HepG2 (cell line): ENCODE data around the gene DPH1. TPM values are rescaled to one million over a fixed set of nuclear protein-coding genes. Genes with fewer than 3 reads are reported as not detected.

Experiments used
- CHD2 ChIP-seq: IDR thresholded peaks from 2 replicates; pipeline ENCODE4 v1.6.1; 2011; ENCODE audit warnings: low read depth, low read length, improper control_type of control experiment
- FOXK1 ChIP-seq: sonication (generic); formaldehyde crosslinking; IDR thresholded peaks from 2 replicates; pipeline ENCODE4 v1.4.0; 2020; ENCODE audit warnings: low read depth, missing genetic modification reagents, borderline replicate concordance
- GABPB1 ChIP-seq: IDR thresholded peaks from 2 replicates; pipeline ENCODE4 v1.6.1; 2016; ENCODE audit warnings: mild to moderate bottlenecking, missing genetic modification reagents, moderate library complexity, missing compliant biosample characterization
- PITX1 ChIP-seq: sonication (generic); formaldehyde crosslinking; IDR thresholded peaks from 2 replicates; pipeline ENCODE4 v1.5.1; 2020; ENCODE audit warnings: mild to moderate bottlenecking, missing genetic modification reagents
- RAD21 ChIP-seq: fragments of 450-650 bp; formaldehyde crosslinking; IDR thresholded peaks from 2 replicates; pipeline ENCODE4 v1.5.0; 2020; ENCODE audit warnings: mild to moderate bottlenecking
- TSC22D2 ChIP-seq: sonication (generic); formaldehyde crosslinking; IDR thresholded peaks from 2 replicates; pipeline ENCODE4 v1.5.1; 2020; ENCODE audit warnings: missing genetic modification reagents, mild to moderate bottlenecking, borderline replicate concordance
- ZBTB7B ChIP-seq: sonication (generic); formaldehyde crosslinking; IDR thresholded peaks from 2 replicates; pipeline ENCODE4 v1.4.0; 2020; ENCODE audit warnings: missing genetic modification reagents
- ZC3H4 ChIP-seq: sonication (generic); formaldehyde crosslinking; IDR thresholded peaks from 2 replicates; pipeline ENCODE4 v1.4.0; 2020; ENCODE audit warnings: missing genetic modification reagents, borderline replicate concordance
- ZFX ChIP-seq: sonication (generic); formaldehyde crosslinking; IDR thresholded peaks from 2 replicates; pipeline ENCODE4 v1.4.0; 2020; ENCODE audit warnings: mild to moderate bottlenecking, low read depth, missing genetic modification reagents, moderate library complexity
- ZNF12 ChIP-seq: sonication (generic); formaldehyde crosslinking; IDR thresholded peaks from 2 replicates; pipeline ENCODE4 v1.5.0; 2020; ENCODE audit warnings: missing genetic modification reagents
- ZNF17 ChIP-seq: sonication (generic); formaldehyde crosslinking; IDR thresholded peaks from 2 replicates; pipeline ENCODE4 v1.5.0; 2020; ENCODE audit warnings: mild to moderate bottlenecking, missing genetic modification reagents
- ZNF547 ChIP-seq: sonication (generic); formaldehyde crosslinking; IDR thresholded peaks from 2 replicates; pipeline ENCODE4 v1.5.1; 2020; ENCODE audit warnings: mild to moderate bottlenecking, missing genetic modification reagents
- ZNF776 ChIP-seq: sonication (generic); formaldehyde crosslinking; IDR thresholded peaks from 2 replicates; pipeline ENCODE4 v1.4.0; 2020; ENCODE audit warnings: mild to moderate bottlenecking, missing genetic modification reagents
- ZNF83 ChIP-seq: sonication (generic); formaldehyde crosslinking; IDR thresholded peaks from 2 replicates; pipeline ENCODE4 v1.4.0; 2020; ENCODE audit warnings: missing genetic modification reagents, mild to moderate bottlenecking, borderline replicate concordance
- polyA plus RNA-seq, 8 experiments: library from polyadenylated mRNA; depleted of rRNA in 3 of 8; stranded (reverse) in 7 of 8; unstranded in 1 of 8; fragments of >200 nt; fragmentation: Illumina TruSeq in 4 of 8; extraction: Trizol in 4 of 8; gene quantifications; 2 replicates each; pipeline versions ENCODE4 v1.2.1 to v1.2.3, GENCODE V29; 2011 to 2016; ENCODE audit warnings: low read depth in 4 of 8, missing spikeins in 1 of 8, mixed read lengths in 1 of 8; ENCODE audit not compliant: insufficient read depth in 1 of 8
- total RNA-seq, 5 experiments: library from RNA; depleted of rRNA; stranded (reverse); fragments of >200 nt; fragmentation: Illumina TruSeq; extraction: Trizol; gene quantifications; 2 replicates each; pipeline ENCODE4 v1.2.3, GENCODE V29; 2016; ENCODE audit warnings: low read depth in 1 of 5
- TF ChIP-seq, protein P1 (sequence below): sonication (generic); formaldehyde crosslinking; conservative IDR thresholded peaks from 2 replicates; pipeline ENCODE4 v1.8.0; 2022; ENCODE audit warnings: mild to moderate bottlenecking, moderate library complexity, missing genetic modification reagents
- TF ChIP-seq, protein P2 (sequence below): sonication (generic); formaldehyde crosslinking; IDR thresholded peaks from 2 replicates; pipeline ENCODE4 v1.9.0; 2021; ENCODE audit warnings: mild to moderate bottlenecking, missing genetic modification reagents
- TF ChIP-seq, protein P3 (sequence below): IDR thresholded peaks from 2 replicates; pipeline ENCODE4 v1.6.1; 2016; ENCODE audit warnings: low read depth
- TF ChIP-seq, protein P4 (sequence below): sonication (generic); formaldehyde crosslinking; IDR thresholded peaks from 2 replicates; pipeline ENCODE4 v1.5.0; 2020; ENCODE audit warnings: missing genetic modification reagents

Gene DPH1
- total and polyA plus RNA-seq, 2 of the 13 experiments (the other 11 are each of a cell fraction or from before 2014, with no cell fraction given) = 25.3 to 42.8 TPM

DNA sequence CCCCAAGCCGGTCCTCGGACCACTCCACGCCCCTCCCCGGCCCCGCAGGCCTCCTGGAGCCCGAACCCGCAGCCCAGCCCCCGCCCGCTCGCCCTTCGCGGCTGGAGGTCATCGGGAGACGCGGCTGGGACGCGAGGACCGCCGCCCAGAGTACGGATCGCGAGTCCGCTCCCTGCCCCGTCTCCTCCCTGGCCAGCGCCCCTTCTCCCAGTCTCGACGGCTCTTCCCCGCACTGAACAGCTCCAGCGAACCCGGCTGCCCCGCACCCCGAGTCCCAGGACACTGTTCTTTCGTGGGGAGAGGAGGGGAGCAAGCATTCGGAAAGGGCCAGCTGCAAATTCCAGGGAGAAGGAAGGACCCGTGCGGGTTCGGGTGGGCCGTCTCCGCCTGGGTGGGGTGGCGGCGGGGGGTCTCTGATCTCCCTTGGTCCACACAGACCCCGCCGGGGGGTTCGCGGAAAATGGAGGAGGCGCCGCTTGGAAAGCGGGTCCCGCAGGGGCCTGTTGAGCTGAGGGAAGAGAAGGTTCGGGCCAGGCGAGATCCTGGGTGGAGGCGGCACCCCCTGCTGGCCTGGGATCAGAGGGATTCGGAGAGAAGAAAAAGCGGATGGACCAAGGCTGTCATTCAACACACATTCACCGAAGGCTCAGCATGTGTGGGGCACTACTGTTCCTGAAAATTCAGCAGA is 4.2 kb upstream of the DPH1 start (continued):
- TF ChIP-seq, protein P1, sequence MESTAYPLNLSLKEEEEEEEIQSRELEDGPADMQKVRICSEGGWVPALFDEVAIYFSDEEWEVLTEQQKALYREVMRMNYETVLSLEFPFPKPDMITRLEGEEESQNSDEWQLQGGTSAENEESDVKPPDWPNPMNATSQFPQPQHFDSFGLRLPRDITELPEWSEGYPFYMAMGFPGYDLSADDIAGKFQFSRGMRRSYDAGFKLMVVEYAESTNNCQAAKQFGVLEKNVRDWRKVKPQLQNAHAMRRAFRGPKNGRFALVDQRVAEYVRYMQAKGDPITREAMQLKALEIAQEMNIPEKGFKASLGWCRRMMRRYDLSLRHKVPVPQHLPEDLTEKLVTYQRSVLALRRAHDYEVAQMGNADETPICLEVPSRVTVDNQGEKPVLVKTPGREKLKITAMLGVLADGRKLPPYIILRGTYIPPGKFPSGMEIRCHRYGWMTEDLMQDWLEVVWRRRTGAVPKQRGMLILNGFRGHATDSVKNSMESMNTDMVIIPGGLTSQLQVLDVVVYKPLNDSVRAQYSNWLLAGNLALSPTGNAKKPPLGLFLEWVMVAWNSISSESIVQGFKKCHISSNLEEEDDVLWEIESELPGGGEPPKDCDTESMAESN (CRISPR knock-in tag) = no peak
- TF ChIP-seq FOXK1 (CRISPR knock-in tag) (0 out of 2 replicates have a peak, but pooled peaks have one; percentile 12), ZC3H4 (CRISPR knock-in tag) (no peak), GABPB1 (CRISPR knock-in tag) (peak; percentile 28; the same call in 1 of the 2 replicates), RAD21 (CRISPR knock-in tag) (peak; percentile 88), ZNF547 (CRISPR knock-in tag) (no peak), ZNF83 (no peak), PITX1 (peak; percentile 48; the same call in 1 of the 2 replicates), CHD2 (no peak), ZNF12 (CRISPR knock-in tag) (0 out of 2 replicates have a peak, but pooled peaks have one; percentile 38), ZNF17 (CRISPR knock-in tag) (no peak), TSC22D2 (0 out of 2 replicates have a peak, but pooled peaks have one; percentile 30), ZBTB7B (CRISPR knock-in tag) (no peak), ZNF776 (CRISPR knock-in tag) (no peak), ZFX (0 out of 2 replicates have a peak, but pooled peaks have one; percentile 19)
- TF ChIP-seq, protein P2, sequence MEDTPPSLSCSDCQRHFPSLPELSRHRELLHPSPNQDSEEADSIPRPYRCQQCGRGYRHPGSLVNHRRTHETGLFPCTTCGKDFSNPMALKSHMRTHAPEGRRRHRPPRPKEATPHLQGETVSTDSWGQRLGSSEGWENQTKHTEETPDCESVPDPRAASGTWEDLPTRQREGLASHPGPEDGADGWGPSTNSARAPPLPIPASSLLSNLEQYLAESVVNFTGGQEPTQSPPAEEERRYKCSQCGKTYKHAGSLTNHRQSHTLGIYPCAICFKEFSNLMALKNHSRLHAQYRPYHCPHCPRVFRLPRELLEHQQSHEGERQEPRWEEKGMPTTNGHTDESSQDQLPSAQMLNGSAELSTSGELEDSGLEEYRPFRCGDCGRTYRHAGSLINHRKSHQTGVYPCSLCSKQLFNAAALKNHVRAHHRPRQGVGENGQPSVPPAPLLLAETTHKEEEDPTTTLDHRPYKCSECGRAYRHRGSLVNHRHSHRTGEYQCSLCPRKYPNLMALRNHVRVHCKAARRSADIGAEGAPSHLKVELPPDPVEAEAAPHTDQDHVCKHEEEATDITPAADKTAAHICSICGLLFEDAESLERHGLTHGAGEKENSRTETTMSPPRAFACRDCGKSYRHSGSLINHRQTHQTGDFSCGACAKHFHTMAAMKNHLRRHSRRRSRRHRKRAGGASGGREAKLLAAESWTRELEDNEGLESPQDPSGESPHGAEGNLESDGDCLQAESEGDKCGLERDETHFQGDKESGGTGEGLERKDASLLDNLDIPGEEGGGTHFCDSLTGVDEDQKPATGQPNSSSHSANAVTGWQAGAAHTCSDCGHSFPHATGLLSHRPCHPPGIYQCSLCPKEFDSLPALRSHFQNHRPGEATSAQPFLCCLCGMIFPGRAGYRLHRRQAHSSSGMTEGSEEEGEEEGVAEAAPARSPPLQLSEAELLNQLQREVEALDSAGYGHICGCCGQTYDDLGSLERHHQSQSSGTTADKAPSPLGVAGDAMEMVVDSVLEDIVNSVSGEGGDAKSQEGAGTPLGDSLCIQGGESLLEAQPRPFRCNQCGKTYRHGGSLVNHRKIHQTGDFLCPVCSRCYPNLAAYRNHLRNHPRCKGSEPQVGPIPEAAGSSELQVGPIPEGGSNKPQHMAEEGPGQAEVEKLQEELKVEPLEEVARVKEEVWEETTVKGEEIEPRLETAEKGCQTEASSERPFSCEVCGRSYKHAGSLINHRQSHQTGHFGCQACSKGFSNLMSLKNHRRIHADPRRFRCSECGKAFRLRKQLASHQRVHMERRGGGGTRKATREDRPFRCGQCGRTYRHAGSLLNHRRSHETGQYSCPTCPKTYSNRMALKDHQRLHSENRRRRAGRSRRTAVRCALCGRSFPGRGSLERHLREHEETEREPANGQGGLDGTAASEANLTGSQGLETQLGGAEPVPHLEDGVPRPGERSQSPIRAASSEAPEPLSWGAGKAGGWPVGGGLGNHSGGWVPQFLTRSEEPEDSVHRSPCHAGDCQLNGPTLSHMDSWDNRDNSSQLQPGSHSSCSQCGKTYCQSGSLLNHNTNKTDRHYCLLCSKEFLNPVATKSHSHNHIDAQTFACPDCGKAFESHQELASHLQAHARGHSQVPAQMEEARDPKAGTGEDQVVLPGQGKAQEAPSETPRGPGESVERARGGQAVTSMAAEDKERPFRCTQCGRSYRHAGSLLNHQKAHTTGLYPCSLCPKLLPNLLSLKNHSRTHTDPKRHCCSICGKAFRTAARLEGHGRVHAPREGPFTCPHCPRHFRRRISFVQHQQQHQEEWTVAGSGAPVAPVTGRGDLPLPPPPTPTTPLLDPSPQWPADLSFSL = no peak
- TF ChIP-seq, protein P3, sequence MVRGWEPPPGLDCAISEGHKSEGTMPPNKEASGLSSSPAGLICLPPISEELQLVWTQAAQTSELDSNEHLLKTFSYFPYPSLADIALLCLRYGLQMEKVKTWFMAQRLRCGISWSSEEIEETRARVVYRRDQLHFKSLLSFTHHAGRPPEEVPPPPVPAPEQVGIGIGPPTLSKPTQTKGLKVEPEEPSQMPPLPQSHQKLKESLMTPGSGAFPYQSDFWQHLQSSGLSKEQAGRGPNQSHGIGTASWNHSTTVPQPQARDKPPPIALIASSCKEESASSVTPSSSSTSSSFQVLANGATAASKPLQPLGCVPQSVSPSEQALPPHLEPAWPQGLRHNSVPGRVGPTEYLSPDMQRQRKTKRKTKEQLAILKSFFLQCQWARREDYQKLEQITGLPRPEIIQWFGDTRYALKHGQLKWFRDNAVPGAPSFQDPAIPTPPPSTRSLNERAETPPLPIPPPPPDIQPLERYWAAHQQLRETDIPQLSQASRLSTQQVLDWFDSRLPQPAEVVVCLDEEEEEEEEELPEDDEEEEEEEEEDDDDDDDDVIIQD = no peak
- TF ChIP-seq, protein P4, sequence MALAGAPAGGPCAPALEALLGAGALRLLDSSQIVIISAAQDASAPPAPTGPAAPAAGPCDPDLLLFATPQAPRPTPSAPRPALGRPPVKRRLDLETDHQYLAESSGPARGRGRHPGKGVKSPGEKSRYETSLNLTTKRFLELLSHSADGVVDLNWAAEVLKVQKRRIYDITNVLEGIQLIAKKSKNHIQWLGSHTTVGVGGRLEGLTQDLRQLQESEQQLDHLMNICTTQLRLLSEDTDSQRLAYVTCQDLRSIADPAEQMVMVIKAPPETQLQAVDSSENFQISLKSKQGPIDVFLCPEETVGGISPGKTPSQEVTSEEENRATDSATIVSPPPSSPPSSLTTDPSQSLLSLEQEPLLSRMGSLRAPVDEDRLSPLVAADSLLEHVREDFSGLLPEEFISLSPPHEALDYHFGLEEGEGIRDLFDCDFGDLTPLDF = no peak
